Panc1 (cell line): ENCODE measurements around the gene PPCDC. TPM values are rescaled to one million over a fixed set of nuclear protein-coding genes. Genes with fewer than 3 reads are reported as not detected.
A peak's percentile ranks its signal among the peaks of the same experiment; 100 is the strongest.

Experiments
- ATAC-seq: fragments of 200-7000 bp; cut with Tn5 transposase; 2 replicates; pipeline ENCODE4 v1.9.1; 2020; ENCODE audit warnings: mild to moderate bottlenecking, moderate library complexity
- BruUV-seq: library from RNA; stranded (reverse); fragments of 400-500 nt; replicated peaks from 2 replicates; lab custom pipeline; 2021; lab: Mats Ljungman, UMichigan
- CTCF ChIA-PET: fragments of 300-600 bp; sonication (Branson Sonifier 250); formaldehyde crosslinking; loops from one replicate; lab custom pipeline; 2022; ENCODE audit warnings: antibody characterized with exemption; lab: Charles Lee
- POLR2A ChIA-PET: fragments of 300-600 bp; sonication (Branson Sonifier 250); formaldehyde crosslinking; loops from one replicate; lab custom pipeline; 2022; ENCODE audit warnings: antibody characterized with exemption; lab: Charles Lee
- DNase-seq: peaks from one replicate; pipeline ENCODE4 v3.0.0-alpha.2; 2010; ENCODE audit warnings: low read depth, low spot score
- H3K27ac ChIP-seq: 2 replicates; pipeline ENCODE4 v1.5.1; 2011; ENCODE audit warnings: mild to moderate bottlenecking, low read length, inconsistent platforms
- H3K27me3 ChIP-seq: fragments of 200-500 bp; sonication (Bioruptor generic); 2 replicates; pipeline ENCODE4 v1.6.0; 2014; ENCODE audit warnings: low read length, inconsistent platforms; ENCODE audit not compliant: control insufficient read depth, insufficient read depth
- H3K36me3 ChIP-seq: fragments of 200-500 bp; sonication (Bioruptor generic); 2 replicates; pipeline ENCODE4 v1.5.1; 2014; ENCODE audit warnings: inconsistent platforms, mild to moderate bottlenecking, low read length, moderate library complexity; ENCODE audit not compliant: control insufficient read depth, insufficient read depth
- H3K4me1 ChIP-seq: 2 replicates; pipeline ENCODE4 v1.5.1; 2011; ENCODE audit warnings: inconsistent platforms, mild to moderate bottlenecking, low read length, moderate library complexity; ENCODE audit not compliant: control insufficient read depth, insufficient read depth
- H3K4me3 ChIP-seq, 2 experiments: 2 replicates each; pipeline ENCODE4 v1.5.1; 2011 to 2012; ENCODE audit warnings: low read depth in 2 of 2, low read length in 2 of 2, mild to moderate bottlenecking in 2 of 2, inconsistent platforms in 1 of 2, moderate library complexity in 1 of 2
- H3K9me3 ChIP-seq: fragments of 200-500 bp; sonication (Bioruptor generic); 2 replicates; pipeline ENCODE4 v1.5.1; 2014; ENCODE audit warnings: low read depth, mild to moderate bottlenecking, inconsistent platforms, low read length, moderate library complexity; ENCODE audit not compliant: control insufficient read depth, insufficient read depth
- POLR2AphosphoS5 ChIP-seq: IDR thresholded peaks from 2 replicates; pipeline ENCODE4 v1.6.1; 2012; ENCODE audit warnings: mild to moderate bottlenecking, low read depth, low read length, moderate library complexity
- SIN3A ChIP-seq: IDR thresholded peaks from 2 replicates; pipeline ENCODE4 v1.6.1; 2012; ENCODE audit warnings: low read depth, mild to moderate bottlenecking, low read length, moderate library complexity, borderline replicate concordance; ENCODE audit not compliant: insufficient read depth
- TCF7L2 ChIP-seq: IDR thresholded peaks from 2 replicates; pipeline ENCODE4 v1.6.1; 2011; ENCODE audit warnings: mild to moderate bottlenecking, low read depth, low read length, inconsistent platforms
- in situ Hi-C: cut with HindIII; loops from 2 replicates; pipeline ENCODE4 v1.10.0; 2016; ENCODE audit warnings: low sequenced_read_pairs, low pct_unique_long_range_greater_than_20kb
- intact Hi-C: fragments of 100-400 bp; cut with micrococcal nuclease; formaldehyde crosslinking; loops from one replicate; pipeline ENCODE4 v1.10.0; 2022; ENCODE audit not compliant: unreplicated experiment
- total RNA-seq: library from RNA; stranded (reverse); gene quantifications from one replicate; pipeline ENCODE4 v1.2.1, GENCODE V29; 2021; ENCODE audit not compliant: unreplicated experiment
- TF ChIP-seq, protein P1 (sequence below), 2 experiments: IDR thresholded peaks; 2 replicates each; pipeline ENCODE4 v1.6.1; 2011 to 2012; ENCODE audit warnings: low read depth in 2 of 2, control low read depth in 1 of 2, low read length in 1 of 2, mild to moderate bottlenecking in 1 of 2, moderate library complexity in 1 of 2; ENCODE audit not compliant: insufficient read depth in 1 of 2
- TF ChIP-seq, protein P2 (sequence below): fragments of 450-650 bp; IDR thresholded peaks from 2 replicates; pipeline ENCODE4 v1.5.1; 2017; ENCODE audit warnings: mild to moderate bottlenecking

PPCDC gene
- total RNA-seq, 1 experiment from 2014 or later = 26.1 TPM

DNA sequence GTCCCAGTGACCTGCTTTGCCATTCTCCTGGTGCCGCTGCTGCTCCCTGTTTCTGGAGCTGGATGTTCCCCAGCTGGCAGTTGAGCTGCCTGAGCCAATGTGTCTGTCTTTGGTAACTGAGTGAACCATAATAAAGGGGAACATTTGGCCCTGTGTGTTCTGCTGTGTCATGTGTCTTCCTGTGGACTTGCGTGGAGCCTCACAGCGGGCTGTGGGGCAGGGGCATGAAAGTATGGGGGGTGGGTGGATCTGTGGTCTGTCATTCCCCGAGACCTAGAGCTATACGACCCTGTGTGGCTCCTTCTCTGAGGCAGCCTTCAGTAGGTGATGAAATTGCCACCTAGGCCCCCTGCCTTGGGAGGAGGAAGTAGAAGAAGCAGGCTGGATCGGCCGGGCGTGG lies 2.0 kb upstream of the PPCDC start:
- Histone ChIP-seq H3K4me1 (no peaks in the 10 kb centered on the region), H3K27ac (no peak overlapping the region), H3K36me3 (no peaks in the 10 kb centered on the region), H3K9me3 (no peaks in the 10 kb centered on the region), H3K4me3 (no peak overlapping the region), H3K27me3 (no peaks in the 10 kb centered on the region)
- DNase-seq (no peak), ATAC-seq (no peak)
- CTCF ChIA-PET = interaction anchor here (0.6 kb wide), 1 partner anchor 511 kb away, joined by 3 read pairs; no protein-coding TSS in a partner anchor
- in situ Hi-C loops = no loop called here
- no TSS peak for BruUV-seq
- TF ChIP-seq SIN3A (no peak), TCF7L2 (no peak), POLR2AphosphoS5 (no peak)
- TF ChIP-seq, protein P1, sequence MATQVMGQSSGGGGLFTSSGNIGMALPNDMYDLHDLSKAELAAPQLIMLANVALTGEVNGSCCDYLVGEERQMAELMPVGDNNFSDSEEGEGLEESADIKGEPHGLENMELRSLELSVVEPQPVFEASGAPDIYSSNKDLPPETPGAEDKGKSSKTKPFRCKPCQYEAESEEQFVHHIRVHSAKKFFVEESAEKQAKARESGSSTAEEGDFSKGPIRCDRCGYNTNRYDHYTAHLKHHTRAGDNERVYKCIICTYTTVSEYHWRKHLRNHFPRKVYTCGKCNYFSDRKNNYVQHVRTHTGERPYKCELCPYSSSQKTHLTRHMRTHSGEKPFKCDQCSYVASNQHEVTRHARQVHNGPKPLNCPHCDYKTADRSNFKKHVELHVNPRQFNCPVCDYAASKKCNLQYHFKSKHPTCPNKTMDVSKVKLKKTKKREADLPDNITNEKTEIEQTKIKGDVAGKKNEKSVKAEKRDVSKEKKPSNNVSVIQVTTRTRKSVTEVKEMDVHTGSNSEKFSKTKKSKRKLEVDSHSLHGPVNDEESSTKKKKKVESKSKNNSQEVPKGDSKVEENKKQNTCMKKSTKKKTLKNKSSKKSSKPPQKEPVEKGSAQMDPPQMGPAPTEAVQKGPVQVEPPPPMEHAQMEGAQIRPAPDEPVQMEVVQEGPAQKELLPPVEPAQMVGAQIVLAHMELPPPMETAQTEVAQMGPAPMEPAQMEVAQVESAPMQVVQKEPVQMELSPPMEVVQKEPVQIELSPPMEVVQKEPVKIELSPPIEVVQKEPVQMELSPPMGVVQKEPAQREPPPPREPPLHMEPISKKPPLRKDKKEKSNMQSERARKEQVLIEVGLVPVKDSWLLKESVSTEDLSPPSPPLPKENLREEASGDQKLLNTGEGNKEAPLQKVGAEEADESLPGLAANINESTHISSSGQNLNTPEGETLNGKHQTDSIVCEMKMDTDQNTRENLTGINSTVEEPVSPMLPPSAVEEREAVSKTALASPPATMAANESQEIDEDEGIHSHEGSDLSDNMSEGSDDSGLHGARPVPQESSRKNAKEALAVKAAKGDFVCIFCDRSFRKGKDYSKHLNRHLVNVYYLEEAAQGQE (IDR thresholded peaks at IDR 0.05; ENCODE audit: insufficient read depth in 1 of 2, low read depth in 2 of 2, low read length in 1 of 2) = no peak
- TF ChIP-seq, protein P2, sequence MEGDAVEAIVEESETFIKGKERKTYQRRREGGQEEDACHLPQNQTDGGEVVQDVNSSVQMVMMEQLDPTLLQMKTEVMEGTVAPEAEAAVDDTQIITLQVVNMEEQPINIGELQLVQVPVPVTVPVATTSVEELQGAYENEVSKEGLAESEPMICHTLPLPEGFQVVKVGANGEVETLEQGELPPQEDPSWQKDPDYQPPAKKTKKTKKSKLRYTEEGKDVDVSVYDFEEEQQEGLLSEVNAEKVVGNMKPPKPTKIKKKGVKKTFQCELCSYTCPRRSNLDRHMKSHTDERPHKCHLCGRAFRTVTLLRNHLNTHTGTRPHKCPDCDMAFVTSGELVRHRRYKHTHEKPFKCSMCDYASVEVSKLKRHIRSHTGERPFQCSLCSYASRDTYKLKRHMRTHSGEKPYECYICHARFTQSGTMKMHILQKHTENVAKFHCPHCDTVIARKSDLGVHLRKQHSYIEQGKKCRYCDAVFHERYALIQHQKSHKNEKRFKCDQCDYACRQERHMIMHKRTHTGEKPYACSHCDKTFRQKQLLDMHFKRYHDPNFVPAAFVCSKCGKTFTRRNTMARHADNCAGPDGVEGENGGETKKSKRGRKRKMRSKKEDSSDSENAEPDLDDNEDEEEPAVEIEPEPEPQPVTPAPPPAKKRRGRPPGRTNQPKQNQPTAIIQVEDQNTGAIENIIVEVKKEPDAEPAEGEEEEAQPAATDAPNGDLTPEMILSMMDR = no peak
- intact Hi-C loops = no loop called here
- POLR2A ChIA-PET = no interaction called here

DNA sequence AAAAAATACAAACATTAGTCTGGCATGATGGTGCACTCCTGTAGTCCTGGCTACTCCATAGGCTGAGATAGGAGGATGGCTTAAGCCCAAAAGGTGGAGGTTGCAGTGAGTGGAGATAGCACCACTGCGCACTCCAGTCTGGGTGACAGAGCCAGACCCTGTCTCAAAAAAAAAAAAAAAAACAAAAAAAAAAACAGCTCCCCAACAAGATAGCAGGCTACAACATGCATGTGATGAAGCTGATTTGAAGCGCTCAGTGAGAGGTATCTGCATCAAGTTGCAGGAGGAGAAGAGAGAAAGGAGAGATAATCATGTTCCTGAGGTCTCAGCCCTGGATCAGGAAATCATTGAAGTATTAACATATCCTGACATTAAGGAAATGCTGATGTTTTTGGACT lies 608 bp upstream of the PPCDC start:
- Histone ChIP-seq H3K4me1 (no peaks in the 10 kb centered on the region), H3K27ac (0 out of 2 replicates have a peak overlapping the region, but pooled peaks have one; percentile 14), H3K27me3 (no peaks in the 10 kb centered on the region), H3K4me3 (no peak overlapping the region), H3K36me3 (no peaks in the 10 kb centered on the region), H3K9me3 (no peaks in the 10 kb centered on the region)
- BruUV-seq = no TSS peak
- TF ChIP-seq, protein P2 = no peak
- TF ChIP-seq SIN3A = no peak
- no peak for TF ChIP-seq POLR2AphosphoS5
- TF ChIP-seq TCF7L2 = no peak
- TF ChIP-seq, protein P1 (IDR thresholded peaks at IDR 0.05; ENCODE audit: insufficient read depth in 1 of 2, low read depth in 2 of 2, low read length in 1 of 2) = no peak
- intact Hi-C loops (no loop called here), in situ Hi-C loops (no loop called here)
- DNase-seq = no peak
- ChIA-PET POLR2A (interaction anchor here (0.6 to 0.7 kb wide), 2 partner anchors 9 to 1189 kb away, joined by 8 to 9 read pairs; no protein-coding TSS in a partner anchor), CTCF (interaction anchor here (1.1 kb wide), 1 partner anchor 15 kb away, joined by 3 read pairs; no protein-coding TSS in a partner anchor)
- ATAC-seq = no peak
